IPS-15b (cell line): Measurements from ENCODE around the gene CTDSP2.
"Not testable (repeated sequence)": the region's sequence is repeated elsewhere in the genome, so short reads cannot be mapped to it uniquely, and the experiment has no call there.

Experiments used
- H3K27me3 ChIP-seq: one replicate; pipeline ENCODE4 v1.6.1; 2013; ENCODE audit warnings: low read length; ENCODE audit not compliant: control insufficient read depth, insufficient read depth
- H3K36me3 ChIP-seq: one replicate; pipeline ENCODE4 v1.6.1; 2013; ENCODE audit warnings: low read length; ENCODE audit not compliant: control insufficient read depth, insufficient read depth
- H3K4me1 ChIP-seq: one replicate; pipeline ENCODE4 v1.6.1; 2013; ENCODE audit warnings: mild to moderate bottlenecking, low read length; ENCODE audit not compliant: control insufficient read depth, insufficient read depth
- H3K4me3 ChIP-seq: one replicate; pipeline ENCODE4 v1.5.1; 2013; ENCODE audit warnings: low read depth, low read length
- H3K9ac ChIP-seq: one replicate; pipeline ENCODE4 v1.6.1; 2013; ENCODE audit warnings: low read depth, mild to moderate bottlenecking, low read length
- H3K9me3 ChIP-seq: one replicate; pipeline ENCODE4 v1.6.1; 2013; ENCODE audit warnings: mild to moderate bottlenecking, low read length; ENCODE audit not compliant: control insufficient read depth, insufficient read depth

The CTDSP2 gene

DNA sequence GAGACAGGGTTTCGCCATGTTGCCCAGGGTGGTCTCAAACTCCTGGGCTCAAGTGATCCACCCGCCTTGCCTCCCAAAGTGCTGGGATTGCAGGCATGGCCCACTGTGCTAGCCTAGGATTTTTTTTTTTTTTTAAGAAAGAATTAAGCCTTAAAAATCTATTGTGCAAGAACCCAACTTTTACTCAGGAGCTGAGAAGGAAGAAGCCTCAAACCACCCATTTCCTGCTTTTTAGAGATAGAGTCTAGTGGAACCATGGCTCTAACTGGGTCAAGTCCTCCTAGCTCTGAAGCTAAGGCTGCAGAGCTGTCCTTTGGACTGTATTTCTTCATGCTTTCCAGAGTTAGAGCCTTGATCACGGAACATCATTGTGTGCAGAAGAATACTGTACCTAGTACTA, 65.3 kb downstream of the CTDSP2 start:
- Histone ChIP-seq H3K9me3 (no peaks in the 10 kb centered on the region), H3K9ac (no peak overlapping the region), H3K4me1 (no peaks in the 10 kb centered on the region), H3K4me3 (no peak overlapping the region), H3K27me3 (no peaks in the 10 kb centered on the region), H3K36me3 (no peaks in the 10 kb centered on the region)

DNA sequence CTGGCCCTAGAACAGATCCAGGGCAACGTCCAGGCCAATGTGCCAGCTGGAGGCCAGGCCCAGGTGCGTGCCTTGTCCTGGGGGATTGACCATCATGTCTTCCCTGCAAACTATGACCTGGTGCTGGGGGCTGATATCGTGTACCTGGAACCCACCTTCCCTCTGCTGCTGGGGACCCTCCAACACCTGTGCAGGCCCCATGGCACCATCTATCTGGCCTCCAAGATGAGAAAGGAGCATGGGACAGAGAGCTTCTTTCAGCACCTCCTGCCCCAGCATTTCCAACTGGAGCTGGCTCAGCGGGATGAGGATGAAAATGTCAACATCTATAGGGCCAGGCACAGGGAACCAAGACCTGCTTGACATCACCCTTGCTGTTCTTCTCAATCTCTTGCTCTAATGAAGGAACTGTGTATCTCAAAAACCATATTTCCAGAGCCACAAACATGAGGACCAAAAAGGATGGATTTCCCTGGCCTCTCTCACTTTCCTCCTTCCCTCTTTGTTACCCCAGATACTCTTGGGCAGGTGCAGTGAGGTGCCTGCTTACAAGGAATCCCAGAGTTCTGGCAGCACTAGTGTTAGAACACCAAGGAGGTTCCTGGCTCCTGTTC, 66.1 kb downstream of the CTDSP2 start:
- Histone ChIP-seq H3K4me3 (no peak overlapping the region), H3K4me1 (no peaks in the 10 kb centered on the region), H3K36me3 (no peaks in the 10 kb centered on the region), H3K9me3 (no peaks in the 10 kb centered on the region), H3K27me3 (no peaks in the 10 kb centered on the region), H3K9ac (no peak overlapping the region)

DNA sequence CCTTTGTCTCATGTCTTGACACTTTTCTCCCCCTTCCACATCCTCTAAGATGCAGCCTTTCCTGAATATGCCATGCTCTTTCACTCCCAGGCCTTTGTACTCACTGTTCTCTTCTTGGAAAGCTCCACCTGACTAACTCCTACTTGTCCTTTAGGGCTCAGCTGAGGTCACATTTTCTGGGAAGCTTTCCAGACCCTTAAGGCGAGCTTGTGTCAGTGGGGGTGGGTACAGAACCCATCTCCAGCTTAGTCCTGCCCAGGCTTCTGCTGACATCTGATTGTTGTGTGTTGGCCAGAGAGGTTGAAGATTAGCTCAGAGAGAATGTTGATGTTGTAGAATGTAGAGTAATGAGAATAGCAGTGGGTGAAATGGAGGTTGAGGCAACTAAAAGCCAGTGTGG, 66.8 kb downstream of the CTDSP2 start:
- Histone ChIP-seq H3K4me3 (no peak overlapping the region), H3K9me3 (no peaks in the 10 kb centered on the region), H3K36me3 (no peaks in the 10 kb centered on the region), H3K27me3 (no peaks in the 10 kb centered on the region), H3K4me1 (no peaks in the 10 kb centered on the region), H3K9ac (no peak overlapping the region)

DNA sequence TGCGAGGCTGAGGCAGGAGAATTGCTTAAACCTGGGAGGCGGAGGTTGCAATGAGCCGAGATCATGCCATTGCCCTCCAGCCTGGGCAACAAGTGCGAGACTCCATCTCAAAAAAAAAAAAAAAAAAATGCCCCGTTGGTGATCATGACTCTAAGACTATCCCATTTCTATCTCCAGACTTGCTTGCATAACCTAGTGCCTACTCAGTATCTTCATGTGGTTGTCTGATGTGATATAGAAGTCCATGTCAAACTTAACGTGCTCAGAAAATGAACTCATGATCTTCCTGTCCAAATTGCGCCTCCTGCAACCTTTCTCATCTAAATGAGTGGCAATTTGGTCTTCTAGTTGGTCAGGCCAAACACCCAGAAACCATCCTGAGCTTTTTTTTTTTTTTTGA, 68.6 kb downstream of the CTDSP2 start:
- no peaks in the 10 kb centered on the region for H3K36me3 ChIP-seq
- H3K27me3 ChIP-seq: peaks cover 10% of the 10 kb centered on the region
- no peak overlapping the region for H3K4me3 ChIP-seq
- H3K9me3 ChIP-seq: no peaks in the 10 kb centered on the region
- H3K9ac ChIP-seq: no peak overlapping the region
- H3K4me1 ChIP-seq: no peaks in the 10 kb centered on the region

DNA sequence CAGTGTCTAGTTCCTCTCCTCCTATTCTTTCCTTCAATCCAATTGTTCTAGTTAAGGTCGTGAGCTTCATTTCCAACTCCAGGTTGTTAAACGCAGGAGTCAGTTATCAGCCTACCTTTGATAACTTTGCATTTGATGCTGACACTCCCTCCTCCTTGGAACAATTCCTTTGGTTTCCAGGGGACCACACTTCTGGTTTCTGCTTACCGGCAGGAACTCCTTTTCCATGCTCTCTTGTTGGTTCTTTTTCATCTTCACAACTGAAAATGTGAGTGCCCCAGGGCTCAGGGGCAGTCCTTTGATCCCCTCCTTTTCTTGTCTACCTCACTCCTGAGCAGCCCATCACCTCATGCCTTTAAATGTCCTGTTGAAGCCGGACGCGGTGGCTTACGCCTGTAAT, 69.2 kb downstream of the CTDSP2 start:
- H3K4me1 ChIP-seq: no peaks in the 10 kb centered on the region
- no peaks in the 10 kb centered on the region for H3K36me3 ChIP-seq
- no peak overlapping the region for H3K4me3 ChIP-seq
- H3K9ac ChIP-seq: no peak overlapping the region
- H3K9me3 ChIP-seq: no peaks in the 10 kb centered on the region
- peaks cover 10% of the 10 kb centered on the region for H3K27me3 ChIP-seq

DNA sequence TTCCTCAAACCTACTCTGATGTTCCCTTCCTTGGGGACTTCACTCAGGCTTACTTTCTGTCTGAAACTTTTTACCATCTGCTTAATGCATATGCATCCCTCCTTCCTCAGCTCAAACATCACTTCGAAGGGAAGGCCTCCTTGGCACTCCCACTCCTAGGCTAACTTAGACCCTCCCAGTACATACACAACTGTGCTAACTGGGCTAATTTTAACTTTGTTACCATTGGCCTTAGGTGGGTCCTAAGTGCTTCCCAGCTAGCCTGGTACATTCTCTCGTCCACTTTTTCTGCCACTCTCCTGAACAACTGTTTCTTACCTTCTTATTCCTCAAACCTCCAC, 70.3 kb downstream of the CTDSP2 start:
- Histone ChIP-seq H3K36me3 (no peaks in the 10 kb centered on the region), H3K4me3 (no peak overlapping the region), H3K9ac (no peak overlapping the region), H3K9me3 (no peaks in the 10 kb centered on the region), H3K27me3 (peaks cover 10% of the 10 kb centered on the region), H3K4me1 (no peaks in the 10 kb centered on the region)

DNA sequence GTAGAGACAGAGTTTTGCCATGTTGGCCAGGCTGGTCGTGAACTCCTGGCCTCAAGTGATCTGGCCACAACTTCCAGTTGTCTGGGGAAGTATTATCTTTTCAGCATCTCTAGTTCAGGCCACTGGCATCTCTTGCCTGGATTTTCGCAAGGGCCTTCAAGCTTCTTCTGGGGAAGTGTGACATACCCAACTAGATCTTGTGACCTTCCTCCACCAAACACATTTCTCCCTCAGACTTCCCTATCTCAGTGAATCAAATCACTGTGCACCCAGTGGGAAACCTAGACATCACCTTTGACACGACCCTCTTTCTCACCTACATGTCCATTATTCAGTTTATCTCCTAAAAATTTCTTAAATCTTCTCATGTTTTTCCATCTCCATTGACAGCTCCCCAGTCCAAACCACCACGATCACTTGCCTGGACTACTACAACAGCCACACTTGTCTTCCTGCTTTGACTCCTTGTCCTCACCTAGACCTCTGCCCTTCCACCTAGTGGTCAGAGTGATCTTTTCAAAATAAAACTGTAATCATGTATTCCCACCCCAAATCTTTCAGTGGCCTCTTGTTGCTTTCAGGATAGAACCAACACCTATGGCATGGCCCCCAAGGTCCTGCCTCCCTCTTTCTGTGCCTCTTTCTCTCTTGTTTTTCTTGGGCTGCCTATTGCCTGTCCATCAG, 70.8 kb downstream of the CTDSP2 start:
- Histone ChIP-seq H3K4me3 (no peak overlapping the region), H3K9me3 (no peaks in the 10 kb centered on the region), H3K4me1 (no peaks in the 10 kb centered on the region), H3K27me3 (peaks cover 10% of the 10 kb centered on the region), H3K36me3 (no peaks in the 10 kb centered on the region), H3K9ac (no peak overlapping the region)

DNA sequence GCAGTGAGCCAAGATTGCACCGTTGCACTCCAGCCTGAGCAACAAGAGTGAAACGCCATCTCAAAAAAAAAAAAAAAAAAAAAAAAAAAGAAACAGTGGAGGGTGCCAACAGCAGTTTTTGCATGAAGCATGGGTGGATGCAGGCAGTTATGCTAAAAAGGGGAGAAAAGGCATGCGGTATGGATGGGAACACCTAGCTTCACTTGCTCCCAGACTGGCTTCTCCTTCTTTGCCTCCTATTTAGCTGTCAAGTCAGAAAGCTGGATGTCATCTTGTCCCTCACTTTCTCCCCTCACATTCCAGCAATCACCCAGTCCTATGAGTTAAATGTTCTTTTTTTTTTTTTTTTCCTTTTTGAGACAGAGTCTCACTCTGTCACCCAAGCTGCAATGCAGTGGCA, 71.5 kb downstream of the CTDSP2 start:
- Histone ChIP-seq H3K36me3 (no peaks in the 10 kb centered on the region), H3K4me1 (no peaks in the 10 kb centered on the region), H3K9me3 (no peaks in the 10 kb centered on the region), H3K4me3 (no peak overlapping the region), H3K27me3 (peaks cover 10% of the 10 kb centered on the region), H3K9ac (no peak overlapping the region)

DNA sequence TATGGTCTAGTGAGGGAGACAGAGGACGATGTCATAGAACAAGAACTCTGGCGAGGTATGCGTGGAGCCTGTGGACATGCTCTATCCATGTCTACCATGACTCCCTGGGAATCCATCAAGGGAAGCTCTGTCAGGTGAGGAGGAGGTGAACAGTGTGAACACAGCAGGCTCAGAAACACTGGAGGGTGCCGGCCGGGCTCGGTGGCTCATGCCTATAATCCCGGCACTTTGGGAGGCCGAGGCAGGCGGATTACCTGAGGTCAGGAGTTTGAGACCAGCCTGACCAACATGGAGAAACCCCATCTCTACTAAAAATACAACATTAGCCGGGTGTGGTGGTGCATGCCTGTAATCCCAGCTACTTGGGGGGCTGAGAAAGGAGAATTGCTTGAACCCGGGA, 71.9 kb downstream of the CTDSP2 start:
- H3K9ac ChIP-seq, H3K4me3 ChIP-seq, H3K36me3 ChIP-seq, H3K9me3 ChIP-seq, H3K4me1 ChIP-seq: not testable (repeated sequence)
- H3K27me3 ChIP-seq: peaks cover 10% of the 10 kb centered on the region

DNA sequence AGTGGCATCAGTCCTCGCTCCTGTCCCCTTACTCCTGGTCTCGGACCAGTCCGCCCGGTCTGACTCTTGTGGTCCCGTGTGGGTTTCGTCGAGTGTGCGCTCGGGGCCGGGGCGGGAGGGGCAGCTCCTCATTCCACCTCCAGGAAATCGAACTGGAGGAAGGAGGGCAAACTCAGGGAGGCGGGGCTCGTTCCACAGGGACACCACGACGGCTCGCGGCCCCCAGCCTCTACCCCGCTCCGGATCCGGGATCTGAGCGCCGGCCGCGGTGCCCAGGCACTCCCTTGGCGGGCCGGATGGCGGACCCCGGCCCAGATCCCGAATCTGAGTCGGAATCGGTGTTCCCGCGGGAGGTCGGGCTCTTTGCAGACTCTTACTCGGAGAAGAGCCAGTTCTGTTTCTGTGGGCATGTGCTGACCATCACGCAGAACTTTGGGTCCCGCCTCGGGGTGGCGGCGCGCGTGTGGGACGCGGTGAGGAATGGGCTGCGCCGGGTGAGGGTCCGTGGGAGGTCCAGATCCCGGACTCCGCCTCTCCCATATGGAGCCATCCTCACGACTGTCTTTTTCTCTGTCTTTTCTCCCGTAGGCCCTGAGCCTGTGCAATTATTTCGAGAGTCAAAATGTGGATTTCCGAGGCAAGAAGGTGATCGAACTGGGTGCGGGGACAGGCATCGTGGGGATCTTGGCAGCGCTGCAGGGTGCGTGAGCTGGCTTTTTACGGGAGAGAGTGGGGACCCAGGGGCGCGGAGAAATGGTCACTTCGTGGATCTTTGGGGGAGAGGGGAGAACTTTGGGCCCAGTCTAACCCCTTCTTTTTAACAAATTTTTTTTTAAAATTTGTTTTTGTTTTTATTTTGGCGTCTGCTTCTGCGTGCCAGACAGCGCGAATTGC, 73.9 kb downstream of the CTDSP2 start, which contains the start of gene EEF1AKMT3:
TSS of gene EEF1AKMT3 (plus strand) at position 186 of the 894 bp plus-strand sequence. CDS start at position 297, 111 bp downstream.
- Histone ChIP-seq H3K36me3 (peaks cover 12% of the 10 kb centered on the region), H3K4me1 (no peaks in the 10 kb centered on the region), H3K9ac (peak within 1 kb of the TSS; percentile 90), H3K4me3 (peak within 1 kb of the TSS; percentile 82), H3K9me3 (no peaks in the 10 kb centered on the region), H3K27me3 (peaks cover 13% of the 10 kb centered on the region)

DNA sequence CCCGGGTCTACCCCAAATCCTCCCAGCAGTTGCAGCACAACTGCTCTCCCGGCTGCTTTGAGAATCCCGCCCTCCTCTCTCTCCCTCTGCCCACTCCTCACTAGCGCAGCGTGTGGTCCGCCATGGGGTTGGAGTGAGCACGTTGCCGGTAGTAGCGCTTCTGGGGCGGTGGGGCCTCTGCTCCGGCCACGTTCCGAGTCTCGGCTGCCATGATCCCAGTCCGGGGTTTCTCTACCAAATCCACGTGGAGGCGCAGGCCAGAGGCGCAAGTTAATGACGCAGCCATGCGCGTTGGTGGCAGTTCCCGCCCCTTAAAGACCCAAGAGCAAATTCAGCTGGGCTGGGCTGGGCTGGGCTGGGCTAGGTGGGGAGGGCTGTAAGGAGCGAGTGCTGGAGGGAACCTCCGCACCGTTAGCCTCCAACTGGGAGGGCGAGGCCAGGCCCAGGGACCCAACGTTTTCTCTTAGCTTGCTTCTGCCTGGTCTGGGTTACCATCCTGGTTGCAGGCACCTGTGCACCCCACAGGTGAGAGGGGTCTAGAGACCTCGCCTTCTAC, 74.6 kb downstream of the CTDSP2 start, which contains the start of gene METTL1:
TSS of gene METTL1 (minus strand) at position 233 of the 556 bp plus-strand sequence. CDS start at position 211, 22 bp downstream.
- Histone ChIP-seq H3K9ac (peak within 1 kb of the TSS; percentile 90), H3K9me3 (no peaks in the 10 kb centered on the region), H3K36me3 (peaks cover 12% of the 10 kb centered on the region), H3K4me1 (peaks cover 5% of the 10 kb centered on the region), H3K27me3 (peaks cover 20% of the 10 kb centered on the region), H3K4me3 (peak within 1 kb of the TSS; percentile 82)
